K562 (cell line): Measurements from ENCODE around the gene CCL2. TPM values are rescaled to one million over a fixed set of nuclear protein-coding genes. Genes with fewer than 3 reads are reported as not detected.

Experiments
- ATAC-seq: fragments of 200-7000 bp; cut with Tn5 transposase; 3 replicates; pipeline ENCODE4 v1.9.1; 2020; ENCODE audit warnings: moderate library complexity
- BruUV-seq: library from RNA; stranded (reverse); fragments of 400-500 nt; replicated peaks from 2 replicates; lab custom pipeline; 2021; lab: Mats Ljungman, UMichigan
- CTCF ChIA-PET: fragments of 300-600 bp; formaldehyde crosslinking; extraction: SDS; loops from one replicate; lab custom pipeline; 2021; ENCODE audit warnings: low intra/inter-chr PET ratio; lab: Yijun Ruan, JAX
- POLR2A ChIA-PET: fragments of 300-600, 350-650 bp; sonication (Branson Sonifier 250); formaldehyde crosslinking; extraction: SDS; loops from one replicate; lab custom pipeline; 2021; ENCODE audit warnings: antibody characterized with exemption, inconsistent platforms; lab: Yijun Ruan, JAX
- DNase-seq, 4 experiments: peaks; one replicate each; pipeline versions ENCODE4 v3.0.0 to v3.0.0-alpha.2; 2011 to 2018; ENCODE audit warnings: low spot score in 3 of 4, mixed read lengths in 3 of 4; ENCODE audit errors: extremely low read depth in 1 of 4
- FAIRE-seq: peaks from 2 replicates; lab custom pipeline; 2011; peaks lifted over from hg19 to GRCh38; lab: Jason Lieb, UNC
- H2AFZ ChIP-seq: 2 replicates; pipeline ENCODE4 v1.6.0; 2011; ENCODE audit warnings: low read depth, low read length, control low read depth, inconsistent platforms
- H3K27ac ChIP-seq: fragments of 200-600 bp; 3 replicates; pipeline ENCODE4 v1.8.0; 2011; ENCODE audit warnings: low read depth, mild to moderate bottlenecking, control low read depth, inconsistent platforms, low read length, moderate library complexity, mixed read lengths; ENCODE audit errors: extremely low read depth
- H3K27me3 ChIP-seq, 2 experiments: fragments of 300-600 bp in 1 of 2; 2 replicates in 1 of 2; 3 replicates in 1 of 2; pipeline versions ENCODE4 v1.6.0 to v1.8.0; 2011; ENCODE audit warnings: inconsistent platforms in 2 of 2, low read length in 2 of 2, mild to moderate bottlenecking in 1 of 2, mixed read lengths in 1 of 2, moderate library complexity in 1 of 2; ENCODE audit not compliant: control insufficient read depth in 2 of 2, insufficient read depth in 2 of 2
- H3K36me3 ChIP-seq: fragments of 300-600 bp; 3 replicates; pipeline ENCODE4 v1.8.0; 2011; ENCODE audit warnings: mild to moderate bottlenecking, low read length, inconsistent platforms; ENCODE audit not compliant: control insufficient read depth, insufficient read depth
- H3K4me1 ChIP-seq, 2 experiments: fragments of 200-600 bp in 1 of 2; replicated peaks in 1 of 2; 2 replicates in 1 of 2; 3 replicates in 1 of 2; pipeline versions ENCODE4 v1.5.1 to v1.8.0; 2011; ENCODE audit warnings: inconsistent platforms in 2 of 2, low read length in 2 of 2, mild to moderate bottlenecking in 1 of 2, mixed read lengths in 1 of 2, moderate library complexity in 1 of 2; ENCODE audit not compliant: control insufficient read depth in 2 of 2, insufficient read depth in 2 of 2
- H3K4me2 ChIP-seq: 2 replicates; pipeline ENCODE4 v1.6.1; 2011; ENCODE audit warnings: low read length, control low read depth, inconsistent platforms, mixed read lengths; ENCODE audit not compliant: insufficient read depth
- H3K4me3 ChIP-seq: fragments of 200-600 bp; sonication (generic), shearing (Covaris generic); 2 replicates; pipeline ENCODE4 v1.5.1; 2016; ENCODE audit warnings: control low read depth, inconsistent platforms
- H3K79me2 ChIP-seq: fragments of 200-600 bp; 3 replicates; pipeline ENCODE4 v1.8.0; 2011; ENCODE audit warnings: low read length, inconsistent platforms; ENCODE audit not compliant: control insufficient read depth, insufficient read depth
- H3K9ac ChIP-seq, 2 experiments: 2 replicates each; pipeline versions ENCODE4 v1.6.0 to v1.6.1; 2011; ENCODE audit warnings: low read depth in 2 of 2, low read length in 2 of 2, control low read depth in 1 of 2, inconsistent platforms in 1 of 2, mild to moderate bottlenecking in 1 of 2, mixed read lengths in 1 of 2; ENCODE audit not compliant: insufficient read depth in 1 of 2
- H3K9me1 ChIP-seq: one replicate; pipeline ENCODE4 v1.6.0; 2011; ENCODE audit warnings: inconsistent platforms, mild to moderate bottlenecking, low read length, moderate library complexity; ENCODE audit not compliant: control insufficient read depth, insufficient read depth
- H3K9me3 ChIP-seq: replicated peaks from 2 replicates; pipeline ENCODE4 v1.5.1; 2011; ENCODE audit warnings: low read depth, low read length, inconsistent platforms; ENCODE audit not compliant: control insufficient read depth, insufficient read depth
- H4K20me1 ChIP-seq: replicated peaks from 2 replicates; pipeline ENCODE4 v1.6.1; 2011; ENCODE audit warnings: low read length, inconsistent platforms, mixed read lengths; ENCODE audit not compliant: control insufficient read depth, insufficient read depth
- BCOR ChIP-seq: fragments of 450-650 bp; IDR thresholded peaks from 2 replicates; pipeline ENCODE4 v1.6.1; 2016
- CBX5 ChIP-seq: IDR thresholded peaks from 2 replicates; pipeline ENCODE4 v1.6.1; 2014; ENCODE audit warnings: low read depth, borderline replicate concordance
- FOXA1 ChIP-seq: fragments of 450-650 bp; IDR thresholded peaks from 2 replicates; pipeline ENCODE4 v1.6.1; 2016; ENCODE audit warnings: mild to moderate bottlenecking, borderline replicate concordance
- HEY1 ChIP-seq: fragments of 250-450 bp; sonication (Bioruptor Pico); IDR thresholded peaks from 2 replicates; pipeline ENCODE4 v1.5.0; 2020; ENCODE audit warnings: mild to moderate bottlenecking, moderate library complexity, borderline replicate concordance
- HNRNPLL ChIP-seq: fragments of 200-400 bp; formaldehyde crosslinking; IDR thresholded peaks from 2 replicates; pipeline ENCODE4 v1.6.1; 2017; ENCODE audit warnings: low read length, low read depth, mild to moderate bottlenecking; ENCODE audit not compliant: poor library complexity, severe bottlenecking
- PHB ChIP-seq: fragments of 250-450 bp; sonication (Bioruptor Pico); IDR thresholded peaks from 2 replicates; pipeline ENCODE4 v1.5.0; 2021
- PREB ChIP-seq: sonication (generic); formaldehyde crosslinking; IDR thresholded peaks from 2 replicates; pipeline ENCODE4 v1.8.1; 2023; ENCODE audit warnings: mild to moderate bottlenecking, missing genetic modification reagents
- RBM14 ChIP-seq: fragments of 200-400 bp; formaldehyde crosslinking; IDR thresholded peaks from 2 replicates; pipeline ENCODE4 v1.6.1; 2018; ENCODE audit warnings: low read depth, mild to moderate bottlenecking, low read length, moderate library complexity, borderline replicate concordance; ENCODE audit not compliant: insufficient read depth
- ZMIZ1 ChIP-seq, 2 experiments: fragments of 150-350 bp in 1 of 2; IDR thresholded peaks; 2 replicates each; pipeline ENCODE4 v1.6.1; 2012 to 2016; ENCODE audit warnings: low read depth in 2 of 2, low read length in 2 of 2, mild to moderate bottlenecking in 1 of 2, moderate library complexity in 1 of 2
- WGBS: fragments of 100-300 bp; shearing (Covaris generic); methylation state at CpG from one replicate; pipeline ENCODE4 v1.1.6; 2016; ENCODE audit warnings: low coverage, mixed read lengths; ENCODE audit not compliant: insufficient coverage; ENCODE audit errors: missing lambda C conversion rate; 5-methylcytosine and 5-hydroxymethylcytosine counted together
- in situ Hi-C: fragments of 300-500 bp; cut with MboI; formaldehyde crosslinking; loops from 4 replicates; pipeline ENCODE4 v1.15.0; 2018; ENCODE audit warnings: inconsistent platforms, mixed read lengths
- intact Hi-C: fragments of 100-400 bp; cut with micrococcal nuclease; formaldehyde crosslinking; loops from 2 replicates; pipeline ENCODE4 v1.14.2; 2022
- polyA plus RNA-seq, 8 experiments: library from polyadenylated mRNA; depleted of rRNA in 4 of 8; stranded (reverse) in 5 of 8; unstranded in 3 of 8; fragments of >200 nt; fragmentation: Nextera tagmentation in 2 of 8; fragmentation: Illumina TruSeq in 1 of 8; extraction: Ambion mirVana in 2 of 8; extraction: Trizol in 1 of 8; gene quantifications; 2 replicates each; pipeline versions ENCODE4 v1.2.1 to v1.2.3, GENCODE V29; 2011 to 2014; ENCODE audit warnings: inconsistent platforms in 1 of 8, missing spikeins in 1 of 8
- total RNA-seq, 7 experiments: library from RNA; depleted of rRNA in 6 of 7; stranded (reverse); fragments of >200 nt in 6 of 7; fragmentation: Illumina TruSeq in 2 of 7; extraction: Trizol in 2 of 7; gene quantifications; 2 replicates each; pipeline versions ENCODE4 v1.2.1 to v1.2.3, GENCODE V29; 2011 to 2021; ENCODE audit warnings: low replicate concordance in 1 of 7

CCL2 gene
- total and polyA plus RNA-seq, 9 of the 15 experiments (the other 6 are each of a cell fraction or from before 2014, with no cell fraction given): 0.54 to 5.4 (median 0.88) TPM

GRCh38 chr17:34299027-34299426, 43.9 kb downstream of the CCL2 start:
- no peaks in the 10 kb centered on the region for H3K4me1 ChIP-seq
- no peak overlapping the region for H3K27ac ChIP-seq
- no peaks in the 10 kb centered on the region for H3K79me2 ChIP-seq
- ATAC-seq (no peak), FAIRE-seq (no peak), DNase-seq (no peak)
- TF ChIP-seq RBM14: no peak
- TF ChIP-seq FOXA1: no peak
- TF ChIP-seq PREB (CRISPR knock-in tag): no peak
- no TSS peak for BruUV-seq
- ChIA-PET POLR2A (no interaction called here), CTCF (no interaction called here)
- 4% methylated on average over 2 of the region's 2 CpGs for WGBS
- no peaks in the 10 kb centered on the region for H3K36me3 ChIP-seq
- no peak overlapping the region for H3K9ac ChIP-seq
- in situ Hi-C loops (no loop called here), intact Hi-C loops (no loop called here)
- no peak overlapping the region for H3K4me3 ChIP-seq
- no peaks in the 10 kb centered on the region; a peak in 2 of 5 replicates for H3K27me3 ChIP-seq
- no peaks in the 10 kb centered on the region for H3K9me3 ChIP-seq
- no peaks in the 10 kb centered on the region for H3K9me1 ChIP-seq
- H4K20me1 ChIP-seq: no peaks in the 10 kb centered on the region
- H3K4me2 ChIP-seq: no peak overlapping the region
- no peak overlapping the region for H2AFZ ChIP-seq

DNA sequence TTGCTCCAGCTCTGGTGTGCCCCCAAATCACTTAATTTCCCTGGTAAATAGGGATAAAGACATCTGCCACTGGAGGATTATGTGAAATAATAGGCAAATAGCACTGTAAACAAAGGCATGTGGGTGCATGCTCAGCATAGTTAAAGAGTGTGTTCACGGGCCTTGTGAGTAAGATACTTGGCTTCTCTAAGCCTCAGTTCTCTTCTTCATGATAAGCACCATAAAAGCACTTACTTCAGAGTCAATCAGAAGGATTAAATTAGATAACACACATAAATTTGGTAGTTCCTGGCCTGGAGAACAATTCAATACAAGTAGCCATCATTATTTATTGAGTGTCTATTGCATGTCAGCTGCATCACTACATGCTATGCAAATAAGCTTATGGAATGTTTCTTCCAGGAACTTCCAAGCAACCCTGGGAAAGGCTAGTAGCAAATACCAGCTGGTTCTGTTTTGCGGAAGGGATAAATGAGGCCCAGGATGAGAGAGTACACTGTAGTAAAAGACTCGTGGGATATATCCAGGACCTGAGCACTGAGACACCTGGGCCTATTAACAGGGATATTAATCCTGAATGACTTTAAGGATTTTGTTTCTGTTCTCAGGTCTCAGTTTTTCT, 45.0 kb downstream of the CCL2 start:
- in situ Hi-C loops: loop anchor here (10.0 kb wide), 1 partner anchor 95 kb away; no protein-coding TSS in a partner anchor
- no peak for ATAC-seq
- Histone ChIP-seq H3K4me1 (no peaks in the 10 kb centered on the region), H3K4me2 (no peak overlapping the region), H3K36me3 (no peaks in the 10 kb centered on the region), H2AFZ (no peak overlapping the region), H3K9me3 (no peaks in the 10 kb centered on the region), H3K79me2 (no peaks in the 10 kb centered on the region), H3K9me1 (no peaks in the 10 kb centered on the region), H3K4me3 (no peak overlapping the region), H3K27ac (no peak overlapping the region), H4K20me1 (no peaks in the 10 kb centered on the region), H3K27me3 (peaks cover 0 to 4% of the 10 kb centered on the region in 2 experiments; a peak in 2 of 5 replicates), H3K9ac (no peak overlapping the region)
- intact Hi-C loops: no loop called here
- BruUV-seq: no TSS peak
- no peak for FAIRE-seq
- POLR2A ChIA-PET: interaction anchor here (0.6 to 0.9 kb wide), 3 partner anchors 24 to 682 kb away, joined by 3 read pairs; no protein-coding TSS in a partner anchor
- no peak for DNase-seq
- WGBS: 9% methylated on average over 3 of the region's 3 CpGs
- CTCF ChIA-PET: no interaction called here
- no peak for TF ChIP-seq ZMIZ1 (IDR thresholded peaks at IDR 0.05; ENCODE audit: low read depth in 2 of 2, low read length in 2 of 2)
- TF ChIP-seq BCOR: no peak
- no peak for TF ChIP-seq HNRNPLL
- TF ChIP-seq HEY1 (CRISPR knock-in tag): no peak
- no peak for TF ChIP-seq CBX5
- TF ChIP-seq PHB (CRISPR knock-in tag): no peak
